Nephron (organoid): ENCODE results near the gene MOB3B.

ENCODE experiments used
- H3K27ac Mint-ChIP-seq, 3 experiments: 2 replicates each; pipeline ENCODE4 v1.8.0; 2020; ENCODE audit warnings: mixed read lengths in 3 of 3, mild to moderate bottlenecking in 2 of 3, moderate library complexity in 1 of 3
- H3K27me3 Mint-ChIP-seq: 2 replicates; pipeline ENCODE4 v1.8.0; 2021; ENCODE audit warnings: low read depth, mild to moderate bottlenecking, moderate library complexity, mixed read lengths
- H3K36me3 Mint-ChIP-seq: 2 replicates; pipeline ENCODE4 v1.8.0; 2020; ENCODE audit warnings: low read depth, mixed read lengths
- H3K4me1 Mint-ChIP-seq: 2 replicates; pipeline ENCODE4 v1.8.0; 2020; ENCODE audit warnings: mixed read lengths
- H3K4me3 Mint-ChIP-seq, 3 experiments: 2 replicates each; pipeline ENCODE4 v1.8.0; 2020; ENCODE audit warnings: mild to moderate bottlenecking in 3 of 3, mixed read lengths in 3 of 3, moderate library complexity in 2 of 3
- H3K9me3 Mint-ChIP-seq: 2 replicates; pipeline ENCODE4 v1.8.0; 2020; ENCODE audit warnings: mixed read lengths
- TF ChIP-seq, protein P1 (sequence below), 3 experiments: fragments of 200-600 bp; sonication (generic); IDR thresholded peaks; one replicate each; pipeline ENCODE4 v1.5.0; 2021; ENCODE audit warnings: antibody characterized with exemption in 3 of 3; ENCODE audit not compliant: unreplicated experiment in 3 of 3

MOB3B gene

DNA sequence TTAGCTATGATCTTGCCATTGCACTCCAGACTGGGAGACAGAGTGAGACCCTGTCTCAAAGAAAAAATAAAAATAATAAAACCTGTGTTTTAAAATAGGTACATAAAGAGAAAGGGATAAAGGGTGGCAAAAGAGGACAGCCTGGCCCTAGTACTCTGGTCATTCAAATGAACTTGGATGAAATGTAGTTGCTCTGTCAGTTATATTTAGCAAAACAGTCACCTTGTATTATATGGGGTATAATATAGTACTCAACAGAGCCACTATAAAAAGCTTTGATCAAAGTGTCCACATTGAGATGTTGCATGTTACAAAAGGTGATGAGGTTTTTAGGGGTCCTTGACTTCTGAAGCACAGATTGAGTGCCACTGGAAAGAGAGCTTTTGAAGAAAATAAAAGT is 171.6 kb downstream of the MOB3B start:
- peaks cover 4% of the 10 kb centered on the region for H3K27me3 Mint-ChIP-seq
- peaks cover 26% of the 10 kb centered on the region for H3K4me1 Mint-ChIP-seq
- H3K36me3 Mint-ChIP-seq = peaks cover 20% of the 10 kb centered on the region
- H3K27ac Mint-ChIP-seq = no peak overlapping the region
- no peaks in the 10 kb centered on the region for H3K9me3 Mint-ChIP-seq
- TF ChIP-seq, protein P1, sequence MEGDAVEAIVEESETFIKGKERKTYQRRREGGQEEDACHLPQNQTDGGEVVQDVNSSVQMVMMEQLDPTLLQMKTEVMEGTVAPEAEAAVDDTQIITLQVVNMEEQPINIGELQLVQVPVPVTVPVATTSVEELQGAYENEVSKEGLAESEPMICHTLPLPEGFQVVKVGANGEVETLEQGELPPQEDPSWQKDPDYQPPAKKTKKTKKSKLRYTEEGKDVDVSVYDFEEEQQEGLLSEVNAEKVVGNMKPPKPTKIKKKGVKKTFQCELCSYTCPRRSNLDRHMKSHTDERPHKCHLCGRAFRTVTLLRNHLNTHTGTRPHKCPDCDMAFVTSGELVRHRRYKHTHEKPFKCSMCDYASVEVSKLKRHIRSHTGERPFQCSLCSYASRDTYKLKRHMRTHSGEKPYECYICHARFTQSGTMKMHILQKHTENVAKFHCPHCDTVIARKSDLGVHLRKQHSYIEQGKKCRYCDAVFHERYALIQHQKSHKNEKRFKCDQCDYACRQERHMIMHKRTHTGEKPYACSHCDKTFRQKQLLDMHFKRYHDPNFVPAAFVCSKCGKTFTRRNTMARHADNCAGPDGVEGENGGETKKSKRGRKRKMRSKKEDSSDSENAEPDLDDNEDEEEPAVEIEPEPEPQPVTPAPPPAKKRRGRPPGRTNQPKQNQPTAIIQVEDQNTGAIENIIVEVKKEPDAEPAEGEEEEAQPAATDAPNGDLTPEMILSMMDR (IDR thresholded peaks at IDR 0.05; ENCODE audit: unreplicated experiment in 3 of 3) = no peak
- H3K4me3 Mint-ChIP-seq = no peak overlapping the region

DNA sequence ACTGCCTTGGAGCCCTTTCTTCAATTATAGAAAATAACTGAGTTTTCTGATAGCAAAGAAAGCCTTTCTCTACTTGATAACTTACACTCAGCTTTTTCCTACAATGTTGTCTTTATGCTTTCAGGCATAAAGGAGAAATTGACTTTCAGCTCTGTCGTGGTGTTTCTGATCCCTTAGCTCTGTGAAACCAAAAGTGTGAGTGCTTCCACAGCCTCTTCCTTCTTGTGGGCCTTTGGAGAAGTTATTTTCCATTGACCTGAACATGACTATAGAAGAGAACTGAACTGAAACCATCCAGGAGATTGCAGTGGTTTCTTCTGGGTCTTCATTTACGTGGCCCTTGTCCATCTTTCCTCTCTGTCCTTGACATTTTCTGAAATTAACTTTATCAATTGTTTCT is 173.2 kb downstream of the MOB3B start:
- Mint-ChIP-seq H3K36me3 (peaks cover 34% of the 10 kb centered on the region), H3K9me3 (no peaks in the 10 kb centered on the region), H3K4me3 (no peak overlapping the region), H3K27ac (peak overlapping the region in 1 of 3 experiments; percentile 23), H3K27me3 (peaks cover 4% of the 10 kb centered on the region), H3K4me1 (peaks cover 16% of the 10 kb centered on the region)
- TF ChIP-seq, protein P1 (IDR thresholded peaks at IDR 0.05; ENCODE audit: unreplicated experiment in 3 of 3) = no peak

DNA sequence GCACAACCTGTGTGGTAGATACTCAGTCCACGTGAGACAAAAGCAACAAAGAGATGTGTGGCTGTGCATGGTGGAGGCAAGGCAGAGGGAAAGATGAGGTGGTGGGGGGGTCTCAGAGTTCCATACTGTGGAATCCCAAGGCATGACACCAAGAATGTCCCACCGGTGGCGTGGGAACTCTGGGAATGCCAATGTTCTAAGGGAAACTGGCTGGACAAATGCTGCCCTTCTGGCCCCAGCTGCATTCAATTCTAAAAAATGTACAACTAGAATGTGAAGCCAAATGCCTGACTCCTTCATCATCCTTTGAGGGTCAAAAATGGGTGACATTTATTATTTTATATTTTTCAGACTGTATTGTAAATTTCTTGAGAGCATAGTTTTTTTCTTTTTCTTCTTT is 174.4 kb downstream of the MOB3B start:
- TF ChIP-seq, protein P1 (IDR thresholded peaks at IDR 0.05; ENCODE audit: unreplicated experiment in 3 of 3) = no peak
- H3K4me1 Mint-ChIP-seq = peaks cover 19% of the 10 kb centered on the region
- H3K27ac Mint-ChIP-seq = no peak overlapping the region
- peaks cover 34% of the 10 kb centered on the region for H3K36me3 Mint-ChIP-seq
- peaks cover 4% of the 10 kb centered on the region for H3K27me3 Mint-ChIP-seq
- H3K4me3 Mint-ChIP-seq = no peak overlapping the region
- no peaks in the 10 kb centered on the region for H3K9me3 Mint-ChIP-seq

DNA sequence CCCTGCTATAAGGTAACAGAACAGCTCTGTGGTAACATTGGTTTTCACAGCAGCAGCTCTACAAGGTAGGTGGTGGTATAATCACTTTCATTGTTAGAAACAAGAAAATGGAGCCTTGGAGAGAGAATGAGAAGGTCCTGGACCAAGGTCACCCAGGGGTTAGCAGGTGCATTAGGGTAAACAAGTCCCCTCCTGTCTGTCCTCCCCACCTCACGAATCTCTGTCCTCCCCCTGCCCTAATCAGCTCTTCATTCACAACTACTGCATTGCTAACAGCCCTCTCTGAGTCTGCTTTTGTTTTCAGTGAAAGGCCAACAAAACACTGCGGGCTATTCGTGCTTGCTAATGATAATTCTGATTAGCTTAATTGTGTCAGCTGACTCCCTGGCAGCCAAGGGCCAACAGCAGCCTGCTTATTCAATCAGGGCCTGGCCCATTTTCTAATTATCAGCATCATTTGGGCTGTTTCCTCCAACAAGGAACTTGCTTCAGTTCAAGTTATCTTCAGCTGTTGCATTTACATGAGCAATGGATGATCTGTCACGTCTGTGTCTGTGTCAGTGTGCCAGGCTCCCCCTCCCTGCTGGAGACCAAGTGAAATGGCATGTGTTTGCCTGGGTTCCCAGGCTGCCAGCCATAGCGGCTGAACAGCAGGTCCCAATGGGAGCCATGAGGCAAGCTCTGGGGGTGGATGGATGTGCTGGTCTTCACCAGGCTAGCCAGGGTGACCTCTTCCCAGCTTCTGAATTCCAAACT is 176.0 kb downstream of the MOB3B start:
- H3K4me3 Mint-ChIP-seq = no peak overlapping the region
- H3K9me3 Mint-ChIP-seq = no peaks in the 10 kb centered on the region

DNA sequence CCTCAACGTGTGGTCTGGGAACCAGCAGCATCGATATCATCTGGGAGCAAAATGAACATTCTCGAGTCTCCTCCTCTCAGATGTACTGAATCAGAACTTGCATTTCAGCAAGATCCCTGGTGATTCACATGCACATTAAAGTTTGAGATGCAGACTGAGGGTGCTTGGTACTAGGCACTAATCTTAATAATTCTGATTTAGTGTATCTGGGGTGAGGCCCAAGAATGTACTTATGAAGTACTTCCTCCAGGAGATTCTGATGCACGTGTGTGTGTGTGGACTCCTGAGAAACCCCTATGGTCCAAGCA is 176.5 kb downstream of the MOB3B start:
- Mint-ChIP-seq H3K4me1 (peaks cover 35% of the 10 kb centered on the region), H3K27ac (no peak overlapping the region), H3K27me3 (peaks cover 4% of the 10 kb centered on the region), H3K9me3 (no peaks in the 10 kb centered on the region), H3K4me3 (no peak overlapping the region), H3K36me3 (peaks cover 24% of the 10 kb centered on the region)
- TF ChIP-seq, protein P1 (IDR thresholded peaks at IDR 0.05; ENCODE audit: unreplicated experiment in 3 of 3) = no peak

More for the DNA sequence above, 176.0 kb downstream of the MOB3B start:
- H3K36me3 Mint-ChIP-seq = peaks cover 30% of the 10 kb centered on the region
- TF ChIP-seq, protein P1 (IDR thresholded peaks at IDR 0.05; ENCODE audit: unreplicated experiment in 3 of 3) = no peak
- peak overlapping the region in 2 of 3 experiments; percentile 3 to 25 for H3K27ac Mint-ChIP-seq
- H3K27me3 Mint-ChIP-seq = peaks cover 4% of the 10 kb centered on the region
- H3K4me1 Mint-ChIP-seq = peaks cover 34% of the 10 kb centered on the region
